Motor neuron (in vitro differentiated cells): ENCODE data around the gene CACNB4. TPM values are rescaled to one million over a fixed set of nuclear protein-coding genes. Genes with fewer than 3 reads are reported as not detected.
"Not testable (repeated sequence)": the region's sequence is repeated elsewhere in the genome, so short reads cannot be mapped to it uniquely, and the experiment has no call there.

Experiments
- ATAC-seq, 8 experiments: fragments of 200-7000 bp; cut with Tn5 transposase; replicated peaks in 6 of 8; 2 replicates each; pipeline ENCODE4 v1.8.0; 2021; ENCODE audit warnings: mild to moderate bottlenecking in 8 of 8, moderate library complexity in 8 of 8
- H3K27ac ChIP-seq, 2 donors: fragments of 250-450 bp; sonication (Bioruptor Pico); 2 replicates each; pipeline ENCODE4 v1.9.0; 2021; ENCODE audit warnings: antibody characterized with exemption in 2 of 2, mild to moderate bottlenecking in 2 of 2, moderate library complexity in 1 of 2
- H3K4me1 ChIP-seq, 2 donors: fragments of 250-450 bp; sonication (Bioruptor Pico); replicated peaks in 1 of 2; 2 replicates each; pipeline ENCODE4 v1.6.1; 2021; ENCODE audit warnings: antibody characterized with exemption in 2 of 2, mild to moderate bottlenecking in 2 of 2, moderate library complexity in 1 of 2
- H3K4me3 ChIP-seq, 5 donors: fragments of 250-450 bp; sonication (Bioruptor Pico); 2 replicates each; pipeline ENCODE4 v1.9.0; 2021; ENCODE audit warnings: antibody characterized with exemption in 5 of 5, mild to moderate bottlenecking in 5 of 5, moderate library complexity in 4 of 5
- WGBS, 10 experiments: fragments of 450-650 bp; shearing (Covaris generic); methylation state at CpG; one replicate each; pipeline ENCODE4 v1.0.0; 2022; 5-methylcytosine and 5-hydroxymethylcytosine counted together
- in situ Hi-C, 9 experiments: fragments of 400-800 bp; cut with MboI; loops; one replicate each; pipeline ENCODE4 v1.15.0; 2021; ENCODE audit warnings: low sequenced_read_pairs in 9 of 9, low pct_unique_long_range_greater_than_20kb in 2 of 9; ENCODE audit not compliant: unreplicated experiment in 9 of 9
- total RNA-seq, 8 experiments: library from RNA; unstranded; fragments of 300-600 nt; gene quantifications; 2 replicates each; pipeline versions ENCODE4 v1.2.3 to v1.2.4, GENCODE V29; 2022

CACNB4 gene
- total RNA-seq, 8 experiments from 2014 or later = 6.7 to 116 (median 19.0) TPM

GRCh38 chr2:151994178-151994577, 104.7 kb downstream of the CACNB4 start:
- H3K27ac ChIP-seq, ATAC-seq, H3K4me1 ChIP-seq, in situ Hi-C loops, H3K4me3 ChIP-seq: not testable (repeated sequence)
- WGBS, 10 experiments = 63 to 100% (median 96%) methylated on average over 2 to 6 of the region's 8 CpGs; no CpG with 5 or more reads in 4 of the 10 experiments

- 20 to 100% (median 100%) methylated on average over 1 of the region's 1 CpG; no CpG with 5 or more reads in 2 of the 10 experiments for WGBS, 10 experiments
- in situ Hi-C loops = no loop called here
- Histone ChIP-seq H3K27ac (no peak overlapping the region), H3K4me3 (no peak overlapping the region), H3K4me1 (no peaks in the 10 kb centered on the region)
- no peak for ATAC-seq
These were observed 107.8 kb downstream of the CACNB4 start for GRCh38 chr2:151991010-151991409.

DNA sequence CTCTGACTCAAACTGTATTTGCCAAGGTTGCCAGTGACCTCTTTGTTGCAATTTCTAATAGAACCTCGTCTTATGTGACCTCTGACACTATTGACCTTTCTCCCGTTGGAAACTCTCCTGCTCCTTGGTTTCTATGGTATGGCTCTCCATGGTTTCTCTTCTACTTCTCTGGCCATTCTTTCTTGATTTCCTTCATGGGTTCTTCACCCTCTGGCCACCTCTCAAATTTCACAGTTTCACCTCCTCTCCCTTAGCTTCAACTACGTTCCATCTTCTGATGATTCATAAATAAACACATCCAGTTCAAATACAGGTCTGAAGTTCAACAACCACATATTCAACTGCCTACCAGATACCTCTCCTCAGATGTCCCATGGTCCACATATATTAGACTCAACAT, 109.5 kb downstream of the CACNB4 start:
- Histone ChIP-seq H3K27ac (no peak overlapping the region), H3K4me1 (no peaks in the 10 kb centered on the region), H3K4me3 (no peak overlapping the region)
- ATAC-seq = no peak
- in situ Hi-C loops = no loop called here
- WGBS, 10 experiments = 22 to 91% (median 76%) methylated on average over 2 to 3 of the region's 3 CpGs; no CpG with 5 or more reads in 1 of the 10 experiments

- in situ Hi-C loops = no loop called here
- WGBS, 10 experiments = 42 to 100% (median 90%) methylated on average over 1 to 5 of the region's 5 CpGs
- no peak overlapping the region for H3K27ac ChIP-seq
- ATAC-seq = no peak
- H3K4me3 ChIP-seq = no peak overlapping the region
- no peaks in the 10 kb centered on the region for H3K4me1 ChIP-seq
These were observed 111.4 kb downstream of the CACNB4 start for GRCh38 chr2:151987484-151987883.

- no peaks in the 10 kb centered on the region for H3K4me1 ChIP-seq
- WGBS, 10 experiments = 21 to 100% (median 89%) methylated on average over 1 to 2 of the region's 2 CpGs
- no peak overlapping the region for H3K4me3 ChIP-seq
- H3K27ac ChIP-seq = no peak overlapping the region
- in situ Hi-C loops = no loop called here
- ATAC-seq = no peak
These were observed 114.3 kb downstream of the CACNB4 start for GRCh38 chr2:151984424-151985083.

- H3K4me3 ChIP-seq = no peak overlapping the region
- H3K4me1 ChIP-seq = no peaks in the 10 kb centered on the region
- 0 to 100% (median 75%) methylated on average over 1 to 2 of the region's 2 CpGs; no CpG with 5 or more reads in 1 of the 10 experiments for WGBS, 10 experiments
- H3K27ac ChIP-seq = no peak overlapping the region
- in situ Hi-C loops = no loop called here
- ATAC-seq = no peak
These were observed 115.6 kb downstream of the CACNB4 start for GRCh38 chr2:151983221-151983620.

DNA sequence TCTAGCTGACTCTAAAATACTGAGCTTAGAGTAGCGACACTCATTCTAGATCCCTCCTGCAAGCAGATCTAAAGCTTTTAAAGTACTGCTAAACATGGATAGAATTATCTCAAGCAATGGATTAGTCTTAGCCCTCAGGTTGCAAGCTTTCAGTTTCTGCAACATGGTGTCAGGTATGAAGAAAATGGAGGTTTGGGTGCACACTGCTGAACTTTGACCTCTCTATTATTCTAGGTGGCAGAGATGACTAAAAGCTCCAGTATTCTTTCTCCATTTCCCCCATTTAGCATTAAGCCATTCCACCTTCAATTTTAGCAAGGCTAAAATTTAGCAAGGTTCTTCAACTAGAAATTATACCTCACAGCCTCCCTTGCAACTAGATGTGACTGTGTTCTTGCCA, 117.0 kb downstream of the CACNB4 start:
- no peak for ATAC-seq
- no peaks in the 10 kb centered on the region for H3K4me1 ChIP-seq
- in situ Hi-C loops = no loop called here
- no peak overlapping the region for H3K4me3 ChIP-seq
- H3K27ac ChIP-seq = no peak overlapping the region
- 71 to 100% (median 88%) methylated on average over 1 of the region's 1 CpG; no CpG with 5 or more reads in 5 of the 10 experiments for WGBS, 10 experiments

- Histone ChIP-seq H3K27ac (no peak overlapping the region), H3K4me1 (no peaks in the 10 kb centered on the region), H3K4me3 (no peak overlapping the region)
- 40 to 100% (median 87%) methylated on average over 1 to 3 of the region's 3 CpGs for WGBS, 10 experiments
- no peak for ATAC-seq
- in situ Hi-C loops = no loop called here
These were observed 119.2 kb downstream of the CACNB4 start for GRCh38 chr2:151979694-151980093.

DNA sequence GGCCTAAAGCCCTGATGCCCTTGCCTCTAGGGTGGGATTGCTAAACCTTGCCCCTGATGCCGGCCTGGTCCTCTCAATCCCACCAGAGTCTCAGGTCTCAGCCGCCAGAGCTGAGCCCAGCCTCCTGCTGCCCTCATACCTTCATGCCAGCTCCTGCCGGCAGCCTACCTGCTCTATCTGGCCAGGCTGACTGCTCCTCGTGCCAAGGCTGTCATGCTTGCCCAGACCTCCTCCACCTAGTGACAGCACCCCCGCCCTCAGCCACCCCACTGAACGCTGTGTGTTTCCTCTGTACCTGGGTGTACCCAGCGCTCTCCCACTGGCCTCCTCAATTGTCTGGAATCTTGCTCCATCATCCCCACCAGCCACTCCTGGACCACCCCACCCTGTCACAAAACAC, 120.1 kb downstream of the CACNB4 start:
- Histone ChIP-seq H3K27ac (no peak overlapping the region), H3K4me3 (no peak overlapping the region), H3K4me1 (no peaks in the 10 kb centered on the region)
- no peak for ATAC-seq
- WGBS, 10 experiments = 17 to 100% (median 90%) methylated on average over 1 to 2 of the region's 7 CpGs; no CpG with 5 or more reads in 6 of the 10 experiments
- in situ Hi-C loops = no loop called here

DNA sequence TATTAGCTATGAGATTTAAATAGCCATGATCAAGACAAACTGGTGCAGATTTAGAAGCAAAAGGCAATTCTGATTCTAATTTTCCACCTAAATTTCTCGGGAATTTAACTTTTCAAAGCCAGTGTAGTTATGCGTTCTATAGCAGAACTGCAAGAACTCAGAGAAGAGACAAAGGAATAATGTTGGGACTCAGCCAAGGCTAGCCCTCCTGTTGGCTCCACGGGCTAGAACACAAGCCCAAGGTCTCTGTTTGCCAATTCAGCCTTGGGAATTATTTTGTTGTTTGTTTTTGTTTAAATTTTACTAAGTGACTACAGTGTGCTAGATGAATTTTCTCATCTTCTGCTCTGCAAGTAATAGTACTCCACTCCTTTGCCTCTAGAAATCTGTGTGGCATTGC, 121.2 kb downstream of the CACNB4 start:
- no peak for ATAC-seq
- Histone ChIP-seq H3K4me1 (peaks cover 0 to 2% of the 10 kb centered on the region in 2 donors), H3K4me3 (no peak overlapping the region), H3K27ac (no peak overlapping the region)
- in situ Hi-C loops = no loop called here
- 31 to 100% (median 78%) methylated on average over 1 to 3 of the region's 3 CpGs for WGBS, 10 experiments

- H3K4me3 ChIP-seq = no peak overlapping the region
- no peak for ATAC-seq
- in situ Hi-C loops = no loop called here
- no peak overlapping the region for H3K27ac ChIP-seq
- 40 to 100% (median 91%) methylated on average over 1 to 2 of the region's 2 CpGs; no CpG with 5 or more reads in 4 of the 10 experiments for whole genome bisulfite sequencing, 10 experiments
- peaks cover 3 to 5% of the 10 kb centered on the region in 2 donors for H3K4me1 ChIP-seq
These were observed 121.9 kb downstream of the CACNB4 start for GRCh38 chr2:151976945-151977353.

DNA sequence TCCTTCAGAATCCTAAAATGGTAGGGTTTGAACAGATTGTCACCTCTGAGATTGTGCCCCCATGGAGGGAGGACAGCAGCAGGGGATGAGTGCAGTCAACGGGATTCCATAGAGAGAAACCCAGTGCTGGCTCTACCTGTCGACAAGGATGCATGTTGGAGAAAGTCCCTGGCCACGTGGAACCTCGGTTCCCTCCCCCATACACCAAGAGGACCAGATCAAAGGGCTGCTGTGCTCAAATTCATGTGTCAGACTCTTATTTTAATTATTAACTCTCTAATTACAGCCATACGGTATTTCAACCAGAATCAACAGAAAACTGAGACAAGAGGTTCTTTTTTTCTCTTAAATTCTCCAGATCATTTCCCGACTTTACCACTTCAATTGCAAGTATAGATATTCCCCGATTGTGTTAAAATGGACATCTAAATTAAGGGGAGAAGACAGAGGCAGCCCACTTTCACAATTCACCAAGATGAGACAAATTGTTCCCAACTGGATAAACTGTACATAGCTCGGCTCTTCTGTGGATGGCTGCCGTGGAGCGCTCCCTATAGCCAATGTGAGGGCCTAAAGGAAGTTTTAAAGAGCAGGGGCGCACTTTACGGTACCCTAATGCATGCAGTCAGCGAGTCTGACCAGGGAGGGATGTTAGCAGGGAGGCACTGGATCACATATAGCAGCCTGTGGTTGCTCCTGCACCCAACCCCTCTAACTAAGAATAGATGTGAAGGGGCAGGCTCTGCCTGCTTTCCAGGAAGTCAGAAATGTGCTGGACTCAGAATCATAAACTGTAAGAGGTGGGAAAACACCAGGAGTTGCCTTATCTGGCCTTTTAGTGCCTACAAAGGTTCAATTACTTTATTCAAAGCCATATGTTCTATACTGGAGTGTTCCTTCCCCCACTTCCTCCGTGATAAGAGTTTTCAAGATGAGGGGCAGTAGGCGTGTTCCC, 123.1 kb downstream of the CACNB4 start:
- H3K27ac ChIP-seq = no peak overlapping the region
- peaks cover 3 to 13% of the 10 kb centered on the region in 2 donors for H3K4me1 ChIP-seq
- WGBS, 10 experiments = 71 to 100% (median 89%) methylated on average over 1 to 12 of the region's 15 CpGs
- H3K4me3 ChIP-seq = no peak overlapping the region
- ATAC-seq = no peak
- in situ Hi-C loops = no loop called here

GRCh38 chr2:151974988-151975387, 123.9 kb downstream of the CACNB4 start:
- H3K4me1 ChIP-seq = peaks cover 3 to 13% of the 10 kb centered on the region in 2 donors
- ATAC-seq = no peak
- 59 to 100% (median 87%) methylated on average over 1 to 3 of the region's 3 CpGs for WGBS, 10 experiments
- H3K27ac ChIP-seq = no peak overlapping the region
- no peak overlapping the region for H3K4me3 ChIP-seq
- in situ Hi-C loops = no loop called here
